HepG2 (cell line): ENCODE measurements around the gene BBS9. TPM values are rescaled to one million over a fixed set of nuclear protein-coding genes. Genes with fewer than 3 reads are reported as not detected.

Source experiments
- ATAC-seq: fragments of 200-7000 bp; cut with Tn5 transposase; 3 replicates; pipeline ENCODE4 v1.9.1; 2020; ENCODE audit warnings: mild to moderate bottlenecking, moderate library complexity
- BruUV-seq: library from RNA; stranded (reverse); fragments of 400-500 nt; replicated peaks from 2 replicates; lab custom pipeline; 2021; lab: Mats Ljungman, UMichigan
- CTCF ChIA-PET: fragments of 300-600 bp; formaldehyde crosslinking; extraction: SDS; loops from one replicate; lab custom pipeline; 2021; ENCODE audit warnings: low total read pairs, inconsistent platforms, low intra/inter-chr PET ratio; lab: Yijun Ruan, JAX
- POLR2A ChIA-PET: fragments of 350-600 bp; sonication (Branson Sonifier 250); formaldehyde crosslinking; loops from one replicate; lab custom pipeline; 2020; ENCODE audit warnings: antibody characterized with exemption, inconsistent platforms; lab: Yijun Ruan, JAX
- DNase-seq: peaks from one replicate; pipeline ENCODE4 v3.0.0-alpha.2; 2015; ENCODE audit warnings: low spot score
- FAIRE-seq: peaks from 3 replicates; lab custom pipeline; 2011; peaks lifted over from hg19 to GRCh38; lab: Jason Lieb, UNC
- H2AFZ ChIP-seq: one replicate; pipeline ENCODE4 v1.6.1; 2011; ENCODE audit warnings: low read length, inconsistent platforms
- H3K27ac ChIP-seq: fragments of 300-600 bp; 3 replicates; pipeline ENCODE4 v1.8.0; 2011; ENCODE audit warnings: mixed run types, mild to moderate bottlenecking, mixed read lengths, low read length, inconsistent platforms; ENCODE audit not compliant: insufficient read depth; ENCODE audit errors: extremely low read length
- H3K27me3 ChIP-seq, 2 experiments: fragments of 200-600 bp in 1 of 2; 2 replicates in 1 of 2; 3 replicates in 1 of 2; pipeline versions ENCODE4 v1.6.0 to v1.8.0; 2011; ENCODE audit warnings: low read length in 2 of 2, mild to moderate bottlenecking in 2 of 2, moderate library complexity in 2 of 2, inconsistent platforms in 1 of 2; ENCODE audit not compliant: insufficient read depth in 2 of 2, control insufficient read depth in 1 of 2
- H3K36me3 ChIP-seq, 2 experiments: fragments of 200-600 bp in 1 of 2; replicated peaks in 1 of 2; 2 replicates in 1 of 2; 3 replicates in 1 of 2; pipeline versions ENCODE4 v1.5.1 to v1.8.0; 2011; ENCODE audit warnings: low read length in 2 of 2, inconsistent platforms in 1 of 2; ENCODE audit not compliant: insufficient read depth in 2 of 2, control insufficient read depth in 1 of 2
- H3K4me1 ChIP-seq: 2 replicates; pipeline ENCODE4 v1.5.1; 2012; ENCODE audit warnings: low read length, inconsistent platforms; ENCODE audit not compliant: insufficient read depth
- H3K4me2 ChIP-seq: 2 replicates; pipeline ENCODE4 v1.6.0; 2011; ENCODE audit warnings: low read depth, low read length, inconsistent platforms
- H3K4me3 ChIP-seq, 3 experiments: fragments of 200-600 bp in 1 of 3; sonication (generic), shearing (Covaris generic) in 1 of 3; replicated peaks in 1 of 3; 2 replicates each; pipeline ENCODE4 v1.5.1; 2011 to 2016; ENCODE audit warnings: low read length in 3 of 3, inconsistent platforms in 2 of 3, low read depth in 2 of 3, mild to moderate bottlenecking in 2 of 3, control low read depth in 1 of 3, mixed read lengths in 1 of 3; ENCODE audit not compliant: insufficient read depth in 1 of 3
- H3K79me2 ChIP-seq: one replicate; pipeline ENCODE4 v1.6.1; 2011; ENCODE audit warnings: low read length, inconsistent platforms; ENCODE audit not compliant: insufficient read depth
- H3K9ac ChIP-seq: 2 replicates; pipeline ENCODE4 v1.6.0; 2011; ENCODE audit warnings: mild to moderate bottlenecking, low read depth, low read length, inconsistent platforms; ENCODE audit not compliant: insufficient read depth
- H3K9me3 ChIP-seq: 2 replicates; pipeline ENCODE4 v1.5.1; 2012; ENCODE audit warnings: mild to moderate bottlenecking, low read length
- H4K20me1 ChIP-seq: 2 replicates; pipeline ENCODE4 v1.6.0; 2011; ENCODE audit warnings: inconsistent platforms, mild to moderate bottlenecking, low read length, moderate library complexity; ENCODE audit not compliant: insufficient read depth
- EP300 ChIP-seq, 3 experiments: sonication (generic) in 1 of 3; formaldehyde crosslinking in 1 of 3; IDR thresholded peaks; 2 replicates each; pipeline versions ENCODE4 v1.5.1 to v1.6.1; 2011 to 2020; ENCODE audit warnings: low read depth in 2 of 3, low read length in 2 of 3, borderline replicate concordance in 1 of 3, improper control_type of control experiment in 1 of 3, mild to moderate bottlenecking in 1 of 3, missing genetic modification reagents in 1 of 3, moderate library complexity in 1 of 3
- FOXP1 ChIP-seq, 2 experiments: fragments of 450-650 bp in 1 of 2; IDR thresholded peaks; 2 replicates each; pipeline ENCODE4 v1.6.1; 2017 to 2018; ENCODE audit warnings: antibody characterized with exemption in 1 of 2
- PITX1 ChIP-seq: sonication (generic); formaldehyde crosslinking; IDR thresholded peaks from 2 replicates; pipeline ENCODE4 v1.5.1; 2020; ENCODE audit warnings: mild to moderate bottlenecking, missing genetic modification reagents
- RARG ChIP-seq: sonication (generic); formaldehyde crosslinking; IDR thresholded peaks from 2 replicates; pipeline ENCODE4 v1.4.0; 2020; ENCODE audit warnings: low read depth, mild to moderate bottlenecking, missing genetic modification reagents
- SRSF1 ChIP-seq: fragments of 200-400 bp; formaldehyde crosslinking; optimal IDR thresholded peaks from 2 replicates; pipeline ENCODE3; 2017; ENCODE audit warnings: mild to moderate bottlenecking, low read depth, low read length, moderate library complexity
- ZNF33B ChIP-seq: sonication (generic); formaldehyde crosslinking; IDR thresholded peaks from 2 replicates; pipeline ENCODE4 v1.5.1; 2020; ENCODE audit warnings: mild to moderate bottlenecking, missing genetic modification reagents
- ZNF775 ChIP-seq: sonication (generic); formaldehyde crosslinking; IDR thresholded peaks from 2 replicates; pipeline ENCODE4 v1.4.0; 2020; ENCODE audit warnings: missing genetic modification reagents, mild to moderate bottlenecking, moderate library complexity, borderline replicate concordance
- ZNF816 ChIP-seq: sonication (generic); formaldehyde crosslinking; IDR thresholded peaks from 2 replicates; pipeline ENCODE4 v1.8.0; 2022; ENCODE audit warnings: missing genetic modification reagents, mild to moderate bottlenecking, borderline replicate concordance
- WGBS: methylation state at CpG from one replicate; pipeline ENCODE4 v1.1.6; 2017; ENCODE audit warnings: low lambda C conversion rate; 5-methylcytosine and 5-hydroxymethylcytosine counted together
- in situ Hi-C: cut with HindIII; loops from 2 replicates; pipeline ENCODE4 v1.10.0; 2017; ENCODE audit warnings: low pct_unique_long_range_greater_than_20kb; ENCODE audit not compliant: extremely low pct_ligation_motif_present
- intact Hi-C: fragments of 100-400 bp; cut with micrococcal nuclease; formaldehyde crosslinking; loops from one replicate; pipeline ENCODE4 v1.10.0; 2022; ENCODE audit not compliant: unreplicated experiment
- polyA plus RNA-seq, 8 experiments: library from polyadenylated mRNA; depleted of rRNA in 3 of 8; stranded (reverse) in 7 of 8; unstranded in 1 of 8; fragments of >200 nt; fragmentation: Illumina TruSeq in 4 of 8; extraction: Trizol in 4 of 8; gene quantifications; 2 replicates each; pipeline versions ENCODE4 v1.2.1 to v1.2.3, GENCODE V29; 2011 to 2016; ENCODE audit warnings: low read depth in 4 of 8, missing spikeins in 1 of 8, mixed read lengths in 1 of 8; ENCODE audit not compliant: insufficient read depth in 1 of 8
- total RNA-seq, 5 experiments: library from RNA; depleted of rRNA; stranded (reverse); fragments of >200 nt; fragmentation: Illumina TruSeq; extraction: Trizol; gene quantifications; 2 replicates each; pipeline ENCODE4 v1.2.3, GENCODE V29; 2016; ENCODE audit warnings: low read depth in 1 of 5
- TF ChIP-seq, protein P1 (sequence below): sonication (generic); formaldehyde crosslinking; IDR thresholded peaks from 2 replicates; pipeline ENCODE4 v1.8.1; 2022; ENCODE audit warnings: low read depth, mild to moderate bottlenecking, missing genetic modification reagents
- TF ChIP-seq, protein P2 (sequence below): sonication (generic); formaldehyde crosslinking; IDR thresholded peaks from 2 replicates; pipeline ENCODE4 v1.4.0; 2020; ENCODE audit warnings: missing genetic modification reagents
- TF ChIP-seq, protein P3 (sequence below): sonication (generic); formaldehyde crosslinking; IDR thresholded peaks from 2 replicates; pipeline ENCODE4 v1.4.0; 2020; ENCODE audit warnings: low read depth, missing genetic modification reagents
- TF ChIP-seq, protein P4 (sequence below): sonication (generic); formaldehyde crosslinking; IDR thresholded peaks from 2 replicates; pipeline ENCODE4 v1.9.0; 2022; ENCODE audit warnings: missing genetic modification reagents, mild to moderate bottlenecking, borderline replicate concordance
- TF ChIP-seq, protein P5 (sequence below): sonication (generic); formaldehyde crosslinking; IDR thresholded peaks from 2 replicates; pipeline ENCODE4 v1.5.0; 2020; ENCODE audit warnings: mild to moderate bottlenecking, missing genetic modification reagents

BBS9 gene
- total and polyA plus RNA-seq, 2 of the 13 experiments (the other 11 are each of a cell fraction or from before 2014, with no cell fraction given): 5.1 to 7.8 TPM

DNA sequence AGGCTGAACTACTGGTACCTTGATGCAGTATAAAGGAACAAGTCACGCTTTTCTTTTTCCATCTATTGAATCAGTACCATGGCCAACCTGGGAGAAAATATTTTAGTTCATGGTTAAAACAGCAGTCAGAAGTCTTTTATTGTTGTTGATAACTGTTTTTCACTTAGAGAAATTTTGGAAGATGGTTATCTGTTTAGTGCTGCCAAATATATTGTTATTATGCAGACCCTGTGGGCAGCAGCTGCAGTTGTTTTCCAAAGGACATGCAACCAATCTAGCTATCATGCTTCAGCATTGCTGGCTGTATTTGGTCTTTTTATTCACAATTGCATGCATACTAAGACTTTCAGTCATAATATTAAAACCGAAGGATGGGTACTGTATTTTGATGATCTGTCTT lies 169.5 kb downstream of the BBS9 start:
- Histone ChIP-seq H2AFZ (no peak overlapping the region), H3K9ac (no peak overlapping the region), H3K4me1 (no peaks in the 10 kb centered on the region), H3K4me2 (no peak overlapping the region), H3K27me3 (no peaks in the 10 kb centered on the region), H3K79me2 (no peaks in the 10 kb centered on the region), H3K27ac (no peak overlapping the region), H3K4me3 (no peak overlapping the region), H4K20me1 (no peaks in the 10 kb centered on the region), H3K9me3 (peaks cover 19% of the 10 kb centered on the region), H3K36me3 (no peaks in the 10 kb centered on the region)
- WGBS: 28% methylated on average over 2 of the region's 2 CpGs
- ATAC-seq: no peak
- no TSS peak for BruUV-seq
- ChIA-PET CTCF (no interaction called here), POLR2A (no interaction called here)
- in situ Hi-C loops: no loop called here
- intact Hi-C loops: no loop called here
- DNase-seq: no peak
- FAIRE-seq: no peak
- TF ChIP-seq EP300 (IDR thresholded peaks at IDR 0.05; ENCODE audit: low read depth in 2 of 2, low read length in 2 of 2) (no peak), EP300 (CRISPR knock-in tag; IDR thresholded peaks at IDR 0.05; ENCODE audit: borderline replicate concordance) (no peak), PITX1 (no peak), FOXP1 (IDR thresholded peaks at IDR 0.05) (no peak), FOXP1 (CRISPR knock-in tag; IDR thresholded peaks at IDR 0.05) (no peak), SRSF1 (no peak), ZNF33B (no peak), RARG (no peak), ZNF775 (CRISPR knock-in tag) (no peak), ZNF816 (CRISPR knock-in tag) (no peak)
- TF ChIP-seq, protein P1, sequence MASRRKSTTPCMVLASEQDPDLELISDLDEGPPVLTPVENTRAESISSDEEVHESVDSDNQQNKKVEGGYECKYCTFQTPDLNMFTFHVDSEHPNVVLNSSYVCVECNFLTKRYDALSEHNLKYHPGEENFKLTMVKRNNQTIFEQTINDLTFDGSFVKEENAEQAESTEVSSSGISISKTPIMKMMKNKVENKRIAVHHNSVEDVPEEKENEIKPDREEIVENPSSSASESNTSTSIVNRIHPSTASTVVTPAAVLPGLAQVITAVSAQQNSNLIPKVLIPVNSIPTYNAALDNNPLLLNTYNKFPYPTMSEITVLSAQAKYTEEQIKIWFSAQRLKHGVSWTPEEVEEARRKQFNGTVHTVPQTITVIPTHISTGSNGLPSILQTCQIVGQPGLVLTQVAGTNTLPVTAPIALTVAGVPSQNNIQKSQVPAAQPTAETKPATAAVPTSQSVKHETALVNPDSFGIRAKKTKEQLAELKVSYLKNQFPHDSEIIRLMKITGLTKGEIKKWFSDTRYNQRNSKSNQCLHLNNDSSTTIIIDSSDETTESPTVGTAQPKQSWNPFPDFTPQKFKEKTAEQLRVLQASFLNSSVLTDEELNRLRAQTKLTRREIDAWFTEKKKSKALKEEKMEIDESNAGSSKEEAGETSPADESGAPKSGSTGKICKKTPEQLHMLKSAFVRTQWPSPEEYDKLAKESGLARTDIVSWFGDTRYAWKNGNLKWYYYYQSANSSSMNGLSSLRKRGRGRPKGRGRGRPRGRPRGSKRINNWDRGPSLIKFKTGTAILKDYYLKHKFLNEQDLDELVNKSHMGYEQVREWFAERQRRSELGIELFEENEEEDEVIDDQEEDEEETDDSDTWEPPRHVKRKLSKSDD (CRISPR knock-in tag): no peak
- TF ChIP-seq, protein P2, sequence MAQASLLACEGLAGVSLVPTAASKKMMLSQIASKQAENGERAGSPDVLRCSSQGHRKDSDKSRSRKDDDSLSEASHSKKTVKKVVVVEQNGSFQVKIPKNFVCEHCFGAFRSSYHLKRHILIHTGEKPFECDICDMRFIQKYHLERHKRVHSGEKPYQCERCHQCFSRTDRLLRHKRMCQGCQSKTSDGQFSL (CRISPR knock-in tag): no peak
- TF ChIP-seq, protein P3, sequence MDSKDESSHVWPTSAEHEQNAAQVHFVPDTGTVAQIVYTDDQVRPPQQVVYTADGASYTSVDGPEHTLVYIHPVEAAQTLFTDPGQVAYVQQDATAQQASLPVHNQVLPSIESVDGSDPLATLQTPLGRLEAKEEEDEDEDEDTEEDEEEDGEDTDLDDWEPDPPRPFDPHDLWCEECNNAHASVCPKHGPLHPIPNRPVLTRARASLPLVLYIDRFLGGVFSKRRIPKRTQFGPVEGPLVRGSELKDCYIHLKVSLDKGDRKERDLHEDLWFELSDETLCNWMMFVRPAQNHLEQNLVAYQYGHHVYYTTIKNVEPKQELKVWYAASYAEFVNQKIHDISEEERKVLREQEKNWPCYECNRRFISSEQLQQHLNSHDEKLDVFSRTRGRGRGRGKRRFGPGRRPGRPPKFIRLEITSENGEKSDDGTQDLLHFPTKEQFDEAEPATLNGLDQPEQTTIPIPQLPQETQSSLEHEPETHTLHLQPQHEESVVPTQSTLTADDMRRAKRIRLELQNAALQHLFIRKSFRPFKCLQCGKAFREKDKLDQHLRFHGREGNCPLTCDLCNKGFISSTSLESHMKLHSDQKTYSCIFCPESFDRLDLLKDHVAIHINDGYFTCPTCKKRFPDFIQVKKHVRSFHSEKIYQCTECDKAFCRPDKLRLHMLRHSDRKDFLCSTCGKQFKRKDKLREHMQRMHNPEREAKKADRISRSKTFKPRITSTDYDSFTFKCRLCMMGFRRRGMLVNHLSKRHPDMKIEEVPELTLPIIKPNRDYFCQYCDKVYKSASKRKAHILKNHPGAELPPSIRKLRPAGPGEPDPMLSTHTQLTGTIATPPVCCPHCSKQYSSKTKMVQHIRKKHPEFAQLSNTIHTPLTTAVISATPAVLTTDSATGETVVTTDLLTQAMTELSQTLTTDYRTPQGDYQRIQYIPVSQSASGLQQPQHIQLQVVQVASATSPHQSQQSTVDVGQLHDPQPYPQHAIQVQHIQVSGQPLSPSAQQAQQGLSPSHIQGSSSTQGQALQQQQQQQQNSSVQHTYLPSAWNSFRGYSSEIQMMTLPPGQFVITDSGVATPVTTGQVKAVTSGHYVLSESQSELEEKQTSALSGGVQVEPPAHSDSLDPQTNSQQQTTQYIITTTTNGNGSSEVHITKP (CRISPR knock-in tag): no peak
- TF ChIP-seq, protein P4, sequence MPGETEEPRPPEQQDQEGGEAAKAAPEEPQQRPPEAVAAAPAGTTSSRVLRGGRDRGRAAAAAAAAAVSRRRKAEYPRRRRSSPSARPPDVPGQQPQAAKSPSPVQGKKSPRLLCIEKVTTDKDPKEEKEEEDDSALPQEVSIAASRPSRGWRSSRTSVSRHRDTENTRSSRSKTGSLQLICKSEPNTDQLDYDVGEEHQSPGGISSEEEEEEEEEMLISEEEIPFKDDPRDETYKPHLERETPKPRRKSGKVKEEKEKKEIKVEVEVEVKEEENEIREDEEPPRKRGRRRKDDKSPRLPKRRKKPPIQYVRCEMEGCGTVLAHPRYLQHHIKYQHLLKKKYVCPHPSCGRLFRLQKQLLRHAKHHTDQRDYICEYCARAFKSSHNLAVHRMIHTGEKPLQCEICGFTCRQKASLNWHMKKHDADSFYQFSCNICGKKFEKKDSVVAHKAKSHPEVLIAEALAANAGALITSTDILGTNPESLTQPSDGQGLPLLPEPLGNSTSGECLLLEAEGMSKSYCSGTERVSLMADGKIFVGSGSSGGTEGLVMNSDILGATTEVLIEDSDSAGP: no peak
- TF ChIP-seq, protein P5, sequence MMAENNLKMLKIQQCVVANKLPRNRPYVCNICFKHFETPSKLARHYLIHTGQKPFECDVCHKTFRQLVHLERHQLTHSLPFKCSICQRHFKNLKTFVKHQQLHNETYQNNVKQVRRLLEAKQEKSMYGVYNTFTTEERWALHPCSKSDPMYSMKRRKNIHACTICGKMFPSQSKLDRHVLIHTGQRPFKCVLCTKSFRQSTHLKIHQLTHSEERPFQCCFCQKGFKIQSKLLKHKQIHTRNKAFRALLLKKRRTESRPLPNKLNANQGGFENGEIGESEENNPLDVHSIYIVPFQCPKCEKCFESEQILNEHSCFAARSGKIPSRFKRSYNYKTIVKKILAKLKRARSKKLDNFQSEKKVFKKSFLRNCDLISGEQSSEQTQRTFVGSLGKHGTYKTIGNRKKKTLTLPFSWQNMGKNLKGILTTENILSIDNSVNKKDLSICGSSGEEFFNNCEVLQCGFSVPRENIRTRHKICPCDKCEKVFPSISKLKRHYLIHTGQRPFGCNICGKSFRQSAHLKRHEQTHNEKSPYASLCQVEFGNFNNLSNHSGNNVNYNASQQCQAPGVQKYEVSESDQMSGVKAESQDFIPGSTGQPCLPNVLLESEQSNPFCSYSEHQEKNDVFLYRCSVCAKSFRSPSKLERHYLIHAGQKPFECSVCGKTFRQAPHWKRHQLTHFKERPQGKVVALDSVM (CRISPR knock-in tag): no peak
